OCI-LY3 (cell line): ENCODE measurements around the gene TMEM255B.

Experiments used
- CTCF ChIP-seq: fragments of 200-600, 300-600 bp; sonication (generic); IDR thresholded peaks from 2 replicates; pipeline ENCODE4 v1.5.1; 2014; ENCODE audit warnings: antibody characterized with exemption, low read length, low read depth
- EZH2phosphoT487 ChIP-seq: fragments of 200-600 bp; shearing (Covaris generic); IDR thresholded peaks from 2 replicates; pipeline ENCODE4 v1.6.1; 2018; ENCODE audit warnings: antibody characterized with exemption, mixed run types, low read depth

DNA sequence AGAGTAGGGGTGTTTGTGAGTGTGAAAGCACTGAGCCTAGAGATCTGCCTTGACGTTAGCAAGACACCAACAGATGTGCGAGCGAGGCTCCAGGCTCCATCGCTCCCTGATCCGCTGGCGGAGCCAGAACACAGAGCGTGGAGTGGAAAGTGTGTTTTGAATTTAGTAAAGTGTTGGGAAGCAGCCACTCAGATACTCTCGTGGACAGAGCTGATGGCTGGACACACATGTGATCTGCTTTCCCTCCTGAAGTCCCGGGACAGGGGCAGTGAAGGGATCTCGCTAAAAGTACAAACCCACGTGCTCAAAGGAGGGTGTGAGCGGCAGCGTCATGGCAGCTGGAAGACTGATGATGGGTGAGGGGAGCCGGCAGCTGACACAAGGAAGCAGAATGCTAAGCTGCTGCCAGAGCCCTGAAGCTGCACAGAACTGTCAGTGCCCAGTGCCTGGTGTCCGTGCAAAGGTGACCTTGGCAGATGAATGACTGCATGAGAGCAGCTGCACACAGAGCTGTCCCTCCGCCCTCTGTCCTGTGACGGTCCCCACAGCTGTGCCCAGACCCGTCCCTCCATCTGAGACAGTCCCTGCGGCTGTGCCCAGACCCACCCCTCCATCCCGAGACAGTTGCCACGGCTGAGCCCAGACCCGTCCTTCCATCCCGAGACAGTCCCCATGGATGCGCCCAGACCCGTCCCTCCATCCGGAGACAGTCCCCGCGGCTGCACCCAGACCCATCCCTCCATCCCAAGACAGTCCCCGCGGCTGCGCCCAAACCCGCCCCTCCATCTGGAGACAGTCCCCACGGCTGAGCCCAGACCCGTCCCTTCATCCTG, 29.6 kb upstream of the TMEM255B start:
- TF ChIP-seq CTCF (no peak), EZH2phosphoT487 (no peak)
